IMR-90 (cell line): ENCODE results near the gene HLA-DPA1. TPM values are rescaled to one million over a fixed set of nuclear protein-coding genes. Genes with fewer than 3 reads are reported as not detected.
"Not testable (repeated sequence)": the region's sequence is repeated elsewhere in the genome, so short reads cannot be mapped to it uniquely, and the experiment has no call there.

Experiments
- ATAC-seq: fragments of 200-7000 bp; cut with Tn5 transposase; 2 replicates; pipeline ENCODE4 v1.9.1; 2020; ENCODE audit warnings: low read depth, mild to moderate bottlenecking, moderate library complexity
- BruUV-seq: library from RNA; stranded (reverse); fragments of 400-500 nt; replicated peaks from 2 replicates; lab custom pipeline; 2021; lab: Mats Ljungman, UMichigan
- CTCF ChIA-PET: fragments of 300-600 bp; formaldehyde crosslinking; extraction: SDS; loops from one replicate; lab custom pipeline; 2021; ENCODE audit warnings: antibody characterized with exemption; lab: Yijun Ruan, JAX
- POLR2A ChIA-PET: fragments of 300-600 bp; sonication (Branson Sonifier 250); formaldehyde crosslinking; loops from one replicate; lab custom pipeline; 2022; ENCODE audit warnings: antibody characterized with exemption; ENCODE audit not compliant: unreplicated experiment; lab: Charles Lee
- DNase-seq: peaks from one replicate; pipeline ENCODE4 v3.0.0; 2013
- H2AFZ ChIP-seq: replicated peaks from 2 replicates; pipeline ENCODE3; 2013; ENCODE audit warnings: low read length, mild to moderate bottlenecking; ENCODE audit not compliant: poor library complexity
- H2AK5ac ChIP-seq: 2 replicates; pipeline ENCODE4 v1.6.1; 2013; ENCODE audit warnings: low read depth, low read length, inconsistent platforms
- H2AK9ac ChIP-seq: replicated peaks from 2 replicates; pipeline ENCODE3; 2013; ENCODE audit warnings: mild to moderate bottlenecking, low read depth, low read length, moderate library complexity; ENCODE audit not compliant: poor library complexity
- H2BK120ac ChIP-seq: 2 replicates; pipeline ENCODE4 v1.6.1; 2013; ENCODE audit warnings: low read depth, low read length, inconsistent platforms
- H2BK15ac ChIP-seq: 3 replicates; pipeline ENCODE4 v1.6.1; 2013; ENCODE audit warnings: low read depth, low read length, inconsistent platforms
- H2BK20ac ChIP-seq: 2 replicates; pipeline ENCODE4 v1.6.1; 2013; ENCODE audit warnings: low read depth, mild to moderate bottlenecking, inconsistent platforms, low read length, moderate library complexity
- H2BK5ac ChIP-seq: 2 replicates; pipeline ENCODE4 v1.6.1; 2013; ENCODE audit warnings: mild to moderate bottlenecking, low read depth, low read length, inconsistent platforms; ENCODE audit not compliant: poor library complexity, severe bottlenecking
- H3K14ac ChIP-seq: replicated peaks from 2 replicates; pipeline ENCODE4 v1.6.1; 2013; ENCODE audit warnings: low read depth, low read length, inconsistent platforms
- H3K18ac ChIP-seq: 2 replicates; pipeline ENCODE4 v1.6.1; 2013; ENCODE audit warnings: low read depth, low read length, control low read depth
- H3K23ac ChIP-seq: 2 replicates; pipeline ENCODE4 v1.6.1; 2013; ENCODE audit warnings: low read depth, low read length, inconsistent platforms
- H3K27ac ChIP-seq: 2 replicates; pipeline ENCODE4 v1.5.1; 2013; ENCODE audit warnings: mild to moderate bottlenecking, control low read depth, low read length; ENCODE audit not compliant: insufficient read depth
- H3K27me3 ChIP-seq: 2 replicates; pipeline ENCODE4 v1.6.1; 2013; ENCODE audit warnings: low read length; ENCODE audit not compliant: control insufficient read depth, insufficient read depth
- H3K36me3 ChIP-seq: 2 replicates; pipeline ENCODE4 v1.6.1; 2013; ENCODE audit warnings: low read length, mixed read lengths; ENCODE audit not compliant: control insufficient read depth, insufficient read depth
- H3K4ac ChIP-seq: 2 replicates; pipeline ENCODE4 v1.6.1; 2013; ENCODE audit warnings: low read depth, low read length, inconsistent platforms
- H3K4me1 ChIP-seq: 2 replicates; pipeline ENCODE4 v1.6.1; 2013; ENCODE audit warnings: low read length, mixed read lengths; ENCODE audit not compliant: control insufficient read depth, insufficient read depth
- H3K4me2 ChIP-seq: 2 replicates; pipeline ENCODE4 v1.6.1; 2013; ENCODE audit warnings: low read depth, mild to moderate bottlenecking, control low read depth, low read length, moderate library complexity
- H3K4me3 ChIP-seq: 2 replicates; pipeline ENCODE4 v1.5.1; 2013; ENCODE audit warnings: low read depth, mild to moderate bottlenecking, control low read depth, low read length, moderate library complexity; ENCODE audit not compliant: insufficient read depth
- H3K56ac ChIP-seq: 2 replicates; pipeline ENCODE4 v1.6.1; 2013; ENCODE audit warnings: low read length, inconsistent platforms; ENCODE audit not compliant: insufficient read depth; ENCODE audit errors: extremely low read depth
- H3K79me1 ChIP-seq, 2 experiments: 2 replicates each; pipeline ENCODE4 v1.6.1; 2013; ENCODE audit warnings: low read length in 2 of 2, inconsistent platforms in 1 of 2, low read depth in 1 of 2
- H3K9ac ChIP-seq: 2 replicates; pipeline ENCODE4 v1.6.1; 2013; ENCODE audit warnings: low read depth, low read length, control low read depth
- H3K9me1 ChIP-seq: 2 replicates; pipeline ENCODE4 v1.6.1; 2013; ENCODE audit warnings: low read length, inconsistent platforms; ENCODE audit not compliant: insufficient read depth
- H3K9me3 ChIP-seq: 2 replicates; pipeline ENCODE4 v1.6.1; 2013; ENCODE audit warnings: low read length; ENCODE audit not compliant: control insufficient read depth, insufficient read depth
- H4K20me1 ChIP-seq: 2 replicates; pipeline ENCODE4 v1.6.1; 2013; ENCODE audit warnings: low read length, inconsistent platforms; ENCODE audit not compliant: insufficient read depth
- H4K5ac ChIP-seq: 2 replicates; pipeline ENCODE4 v1.6.1; 2013; ENCODE audit warnings: mild to moderate bottlenecking, low read depth, low read length, control low read depth
- H4K8ac ChIP-seq, 2 experiments: 2 replicates each; pipeline ENCODE4 v1.6.1; 2013; ENCODE audit warnings: low read depth in 2 of 2, low read length in 2 of 2, control low read depth in 1 of 2, inconsistent platforms in 1 of 2
- H4K91ac ChIP-seq: 2 replicates; pipeline ENCODE4 v1.6.1; 2013; ENCODE audit warnings: low read depth, low read length, inconsistent platforms; ENCODE audit not compliant: insufficient read depth
- WGBS, 2 experiments: methylation state at CpG; one replicate each; pipeline versions ENCODE4 v1.1.5 to v1.1.7; 2013; ENCODE audit warnings: missing lambda C conversion rate in 2 of 2; ENCODE audit not compliant: insufficient read length in 1 of 2; ENCODE audit errors: extremely low coverage in 2 of 2; 5-methylcytosine and 5-hydroxymethylcytosine counted together
- dilution Hi-C: fragments of 300-500 bp; cut with HindIII; formaldehyde crosslinking; loops from one replicate; pipeline ENCODE4 v1.14.3; 2018; ENCODE audit warnings: low sequenced_read_pairs; ENCODE audit not compliant: unreplicated experiment
- in situ Hi-C: fragments of 300-500 bp; cut with MboI; formaldehyde crosslinking; loops from 3 replicates; pipeline ENCODE4 v1.14.3; 2019; ENCODE audit warnings: low sequenced_read_pairs, inconsistent platforms, mixed read lengths
- intact Hi-C: fragments of 100-400 bp; cut with micrococcal nuclease; formaldehyde crosslinking; loops from 2 replicates; pipeline ENCODE4 v1.10.0; 2022
- polyA plus RNA-seq, 3 experiments: library from polyadenylated mRNA; depleted of rRNA; stranded (reverse); fragments of >200 nt; gene quantifications; 2 replicates each; pipeline ENCODE4 v1.2.3, GENCODE V29; 2012; ENCODE audit warnings: low replicate concordance in 1 of 3
- total RNA-seq: library from RNA; depleted of rRNA; stranded (reverse); fragments of >200 nt; gene quantifications from 2 replicates; pipeline ENCODE4 v1.2.3, GENCODE V29; 2012

HLA-DPA1 gene
- total and polyA plus RNA-seq, 2 of the 4 experiments (the other 2 are of a cell fraction), result not detected

- POLR2A ChIA-PET, result not testable (repeated sequence)
These were observed 27.8 kb upstream of the HLA-DPA1 start for GRCh38 chr6:33101121-33101737.

More at GRCh38 chr6:33101121-33101737, 27.8 kb upstream of the HLA-DPA1 start:
- H2BK5ac ChIP-seq, H3K79me1 ChIP-seq, H3K36me3 ChIP-seq, H3K56ac ChIP-seq, H3K23ac ChIP-seq, DNase-seq, BruUV-seq, H4K5ac ChIP-seq, H3K4me3 ChIP-seq, H2BK20ac ChIP-seq, H3K9me1 ChIP-seq, H4K8ac ChIP-seq, H4K91ac ChIP-seq, H4K20me1 ChIP-seq, H3K14ac ChIP-seq, H3K9me3 ChIP-seq, H2AK9ac ChIP-seq, H3K4me2 ChIP-seq, H3K4ac ChIP-seq, H2BK15ac ChIP-seq, dilution Hi-C loops, in situ Hi-C loops, H2BK120ac ChIP-seq, H3K18ac ChIP-seq, ATAC-seq, intact Hi-C loops, H3K4me1 ChIP-seq, H2AFZ ChIP-seq, H3K27me3 ChIP-seq, H3K9ac ChIP-seq, H2AK5ac ChIP-seq, H3K27ac ChIP-seq, CTCF ChIA-PET: not testable (repeated sequence)
- WGBS, 2 experiments, result 80% methylated on average over 1 of the region's 5 CpGs; no CpG with 5 or more reads in 1 of the 2 experiments
